ENCODE data around the gene HOMER1. TPM values are rescaled to one million over a fixed set of nuclear protein-coding genes. Genes with fewer than 3 reads are reported as not detected.
A peak's percentile ranks its signal among the peaks of the same experiment; 100 is the strongest.

Gene HOMER1
- total RNA-seq, 2 experiments from 2014 or later = 6.3 to 13.9 TPM

GRCh38 chr5:79459626-79460025, 54.3 kb downstream of the HOMER1 start:
- H3K79me2 ChIP-seq (ENCODE audit: insufficient read depth, low read depth, low read length) = no peaks in the 10 kb centered on the region
- H3K27ac ChIP-seq (ENCODE audit: low read depth, low read length, poor library complexity, severe bottlenecking) = no peak overlapping the region
- H3K9me3 ChIP-seq (ENCODE audit: low read length) = no peaks in the 10 kb centered on the region
- BruUV-seq (replicated peaks) = no TSS peak
- intact Hi-C loops (cut with micrococcal nuclease; ENCODE audit: unreplicated experiment) = loop anchor here (5.0 kb wide), 1 partner anchor 222 kb away; the partner anchor contains the start of gene JMY
- CTCF ChIA-PET (ENCODE audit: unreplicated experiment) = interaction anchor here (0.7 kb wide), 1 partner anchor 9 kb away, joined by 3 read pairs; no protein-coding TSS in a partner anchor
- H3K4me1 ChIP-seq (ENCODE audit: insufficient read depth, low read length, poor library complexity, severe bottlenecking) = peaks cover 11% of the 10 kb centered on the region
- H3K36me3 ChIP-seq (ENCODE audit: insufficient read depth, low read length) = no peaks in the 10 kb centered on the region
- peaks cover 6% of the 10 kb centered on the region; the same call in 1 of the 2 replicates for H4K20me1 ChIP-seq (ENCODE audit: insufficient read depth, low read length)
- H2AFZ ChIP-seq (ENCODE audit: low read length) = no peak overlapping the region
- no peak for TF ChIP-seq EZH2phosphoT487 (IDR thresholded peaks at IDR 0.05; ENCODE audit: borderline replicate concordance, low read depth, low read length)
- TF ChIP-seq, protein P1, sequence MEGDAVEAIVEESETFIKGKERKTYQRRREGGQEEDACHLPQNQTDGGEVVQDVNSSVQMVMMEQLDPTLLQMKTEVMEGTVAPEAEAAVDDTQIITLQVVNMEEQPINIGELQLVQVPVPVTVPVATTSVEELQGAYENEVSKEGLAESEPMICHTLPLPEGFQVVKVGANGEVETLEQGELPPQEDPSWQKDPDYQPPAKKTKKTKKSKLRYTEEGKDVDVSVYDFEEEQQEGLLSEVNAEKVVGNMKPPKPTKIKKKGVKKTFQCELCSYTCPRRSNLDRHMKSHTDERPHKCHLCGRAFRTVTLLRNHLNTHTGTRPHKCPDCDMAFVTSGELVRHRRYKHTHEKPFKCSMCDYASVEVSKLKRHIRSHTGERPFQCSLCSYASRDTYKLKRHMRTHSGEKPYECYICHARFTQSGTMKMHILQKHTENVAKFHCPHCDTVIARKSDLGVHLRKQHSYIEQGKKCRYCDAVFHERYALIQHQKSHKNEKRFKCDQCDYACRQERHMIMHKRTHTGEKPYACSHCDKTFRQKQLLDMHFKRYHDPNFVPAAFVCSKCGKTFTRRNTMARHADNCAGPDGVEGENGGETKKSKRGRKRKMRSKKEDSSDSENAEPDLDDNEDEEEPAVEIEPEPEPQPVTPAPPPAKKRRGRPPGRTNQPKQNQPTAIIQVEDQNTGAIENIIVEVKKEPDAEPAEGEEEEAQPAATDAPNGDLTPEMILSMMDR (conservative IDR thresholded peaks at IDR 0.05; ENCODE audit: low read length) = no peak
- no peak overlapping the region for H3K4me2 ChIP-seq (ENCODE audit: low read length)
- no peak overlapping the region for H3K4me3 ChIP-seq (ENCODE audit: low read depth, low read length, poor library complexity, severe bottlenecking)
- POLR2A ChIA-PET = interaction anchor here (0.6 to 1.5 kb wide), 5 partner anchors 13 to 1459 kb away, joined by 3 to 5 read pairs (median 3); no protein-coding TSS in a partner anchor
- H3K9me2 ChIP-seq (ENCODE audit: insufficient read depth, low read length) = no peaks in the 10 kb centered on the region
- DNase-seq (ENCODE audit: low spot score) = no peak

DNA sequence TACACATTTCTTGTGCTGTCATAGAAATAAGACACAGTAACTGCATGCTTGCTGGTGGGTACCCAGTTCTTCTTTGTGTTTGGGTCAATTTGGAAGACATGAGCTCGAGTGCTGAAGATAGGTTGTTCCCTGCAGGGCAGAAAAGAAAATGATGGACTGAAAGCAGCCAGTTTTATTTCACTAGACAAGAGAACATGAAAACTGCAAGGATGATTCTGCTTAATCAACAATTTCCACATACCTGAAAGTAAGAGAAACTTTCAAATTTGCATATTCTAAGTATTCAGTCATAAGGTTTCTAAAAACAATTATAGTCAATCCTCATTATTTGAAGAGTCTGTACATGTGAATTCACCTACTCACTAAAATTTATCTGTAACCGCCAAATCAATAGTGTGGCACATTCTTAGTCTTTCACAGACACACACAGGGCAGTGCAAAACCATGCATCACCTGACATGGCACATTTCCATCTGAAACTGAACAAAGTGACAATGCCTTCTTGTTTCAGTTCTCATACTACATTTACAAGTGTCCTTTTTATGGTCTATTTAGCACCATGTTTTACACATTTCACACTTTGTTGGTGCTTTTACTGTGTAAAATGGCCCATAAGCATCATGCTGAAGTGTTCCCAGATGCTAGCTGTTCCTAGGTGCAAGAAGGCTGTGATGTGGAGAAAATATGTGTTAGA, 56.9 kb downstream of the HOMER1 start:
- Histone ChIP-seq H3K27ac (ENCODE audit: low read depth, low read length, poor library complexity, severe bottlenecking) (no peak overlapping the region), H3K4me2 (ENCODE audit: low read length) (peak overlapping the region; percentile 38), H2AFZ (ENCODE audit: low read length) (no peak overlapping the region), H3K36me3 (ENCODE audit: insufficient read depth, low read length) (no peaks in the 10 kb centered on the region), H3K9me3 (ENCODE audit: low read length) (no peaks in the 10 kb centered on the region), H3K9me2 (ENCODE audit: insufficient read depth, low read length) (no peaks in the 10 kb centered on the region), H3K4me3 (ENCODE audit: low read depth, low read length, poor library complexity, severe bottlenecking) (no peak overlapping the region), H3K79me2 (ENCODE audit: insufficient read depth, low read depth, low read length) (no peaks in the 10 kb centered on the region), H4K20me1 (ENCODE audit: insufficient read depth, low read length) (peaks cover 6% of the 10 kb centered on the region; the same call in 1 of the 2 replicates), H3K4me1 (ENCODE audit: insufficient read depth, low read length, poor library complexity, severe bottlenecking) (peaks cover 11% of the 10 kb centered on the region)
- BruUV-seq (replicated peaks) = no TSS peak
- POLR2A ChIA-PET = interaction anchor here (0.6 to 1.3 kb wide), 3 partner anchors 9 to 95 kb away, joined by 3 to 5 read pairs (median 3); no protein-coding TSS in a partner anchor
- TF ChIP-seq, protein P1 (conservative IDR thresholded peaks at IDR 0.05; ENCODE audit: low read length) = no peak
- TF ChIP-seq EZH2phosphoT487 (IDR thresholded peaks at IDR 0.05; ENCODE audit: borderline replicate concordance, low read depth, low read length) = no peak
- peak; percentile 33 for DNase-seq (ENCODE audit: low spot score)
- CTCF ChIA-PET (ENCODE audit: unreplicated experiment) = interaction anchor here (0.6 kb wide), 2 partner anchors 758 to 972 kb away, joined by 3 read pairs; no protein-coding TSS in a partner anchor
- intact Hi-C loops (cut with micrococcal nuclease; ENCODE audit: unreplicated experiment) = no loop called here

DNA sequence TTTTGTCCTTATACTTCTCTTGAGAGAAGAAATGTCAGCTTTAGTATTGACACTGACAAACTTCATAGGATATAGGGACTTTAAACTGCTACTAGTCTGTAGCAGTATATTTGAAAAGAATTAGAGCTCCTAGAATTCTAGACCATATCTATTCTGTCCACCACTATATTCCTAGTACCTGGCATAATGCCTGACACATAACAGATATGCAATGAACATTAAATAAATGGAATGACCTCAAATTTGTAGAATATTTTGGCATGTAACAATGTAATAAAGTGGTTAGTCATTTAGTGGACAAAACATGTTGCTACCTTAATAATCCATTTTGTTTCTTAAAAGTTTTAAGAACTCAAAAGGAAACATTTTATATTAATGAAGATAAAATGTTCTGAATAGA, 57.5 kb downstream of the HOMER1 start:
- BruUV-seq (replicated peaks) = no TSS peak
- CTCF ChIA-PET (ENCODE audit: unreplicated experiment) = no interaction called here
- H3K36me3 ChIP-seq (ENCODE audit: insufficient read depth, low read length) = no peaks in the 10 kb centered on the region
- peaks cover 6% of the 10 kb centered on the region; the same call in 1 of the 2 replicates for H4K20me1 ChIP-seq (ENCODE audit: insufficient read depth, low read length)
- no peak for TF ChIP-seq EZH2phosphoT487 (IDR thresholded peaks at IDR 0.05; ENCODE audit: borderline replicate concordance, low read depth, low read length)
- TF ChIP-seq, protein P1 (conservative IDR thresholded peaks at IDR 0.05; ENCODE audit: low read length) = no peak
- intact Hi-C loops (cut with micrococcal nuclease; ENCODE audit: unreplicated experiment) = no loop called here
- H3K27ac ChIP-seq (ENCODE audit: low read depth, low read length, poor library complexity, severe bottlenecking) = no peak overlapping the region
- H2AFZ ChIP-seq (ENCODE audit: low read length) = no peak overlapping the region
- H3K79me2 ChIP-seq (ENCODE audit: insufficient read depth, low read depth, low read length) = no peaks in the 10 kb centered on the region
- peaks cover 11% of the 10 kb centered on the region for H3K4me1 ChIP-seq (ENCODE audit: insufficient read depth, low read length, poor library complexity, severe bottlenecking)
- no peaks in the 10 kb centered on the region for H3K9me2 ChIP-seq (ENCODE audit: insufficient read depth, low read length)
- POLR2A ChIA-PET = interaction anchor here (0.9 to 1.3 kb wide), 2 partner anchors 9 to 22 kb away, joined by 3 read pairs; no protein-coding TSS in a partner anchor
- no peak overlapping the region for H3K4me3 ChIP-seq (ENCODE audit: low read depth, low read length, poor library complexity, severe bottlenecking)
- DNase-seq (ENCODE audit: low spot score) = no peak
- no peak overlapping the region for H3K4me2 ChIP-seq (ENCODE audit: low read length)
- no peaks in the 10 kb centered on the region for H3K9me3 ChIP-seq (ENCODE audit: low read length)

Data from OCI-LY7 (cell line).